Karpas-422 (cell line): ENCODE measurements around the gene SERTM1. TPM values are rescaled to one million over a fixed set of nuclear protein-coding genes. Genes with fewer than 3 reads are reported as not detected.

Experiments used
- DNase-seq: peaks from one replicate; pipeline ENCODE4 v3.0.0-alpha.2; 2015
- H2AFZ ChIP-seq: fragments of 200-600 bp; sonication (generic); 2 replicates; pipeline ENCODE4 v1.6.1; 2014; ENCODE audit warnings: antibody characterized with exemption, low read length, mixed read lengths
- H3K27ac ChIP-seq: fragments of 200-600 bp; sonication (generic); 2 replicates; pipeline ENCODE4 v1.5.1; 2014; ENCODE audit warnings: mild to moderate bottlenecking, low read length, moderate library complexity
- H3K27me3 ChIP-seq: fragments of 200-600 bp; sonication (generic); 2 replicates; pipeline ENCODE4 v1.6.1; 2014; ENCODE audit warnings: low read length, mixed read lengths
- H3K36me3 ChIP-seq: fragments of 200-600 bp; sonication (generic); 2 replicates; pipeline ENCODE4 v1.6.1; 2014; ENCODE audit warnings: low read length, mixed read lengths; ENCODE audit not compliant: insufficient read depth
- H3K4me1 ChIP-seq: fragments of 200-600 bp; sonication (generic); 2 replicates; pipeline ENCODE4 v1.6.1; 2014; ENCODE audit warnings: mild to moderate bottlenecking, low read length, mixed read lengths
- H3K4me2 ChIP-seq: fragments of 200-600 bp; sonication (generic); 2 replicates; pipeline ENCODE4 v1.6.1; 2014; ENCODE audit warnings: low read length, low read depth, mild to moderate bottlenecking; ENCODE audit not compliant: poor library complexity, severe bottlenecking
- H3K4me3 ChIP-seq: fragments of 200-600 bp; sonication (generic); 2 replicates; pipeline ENCODE4 v1.5.1; 2014; ENCODE audit warnings: mild to moderate bottlenecking, antibody characterized with exemption, low read length, mixed read lengths
- H3K79me2 ChIP-seq: fragments of 200-600 bp; sonication (generic); 2 replicates; pipeline ENCODE4 v1.6.1; 2014; ENCODE audit warnings: mild to moderate bottlenecking, low read length, mixed read lengths
- H3K9ac ChIP-seq: fragments of 200-600 bp; sonication (generic); 2 replicates; pipeline ENCODE4 v1.6.0; 2014; ENCODE audit warnings: low read length
- H3K9me2 ChIP-seq: fragments of 200-600 bp; sonication (generic), shearing (Covaris generic); replicated peaks from 2 replicates; pipeline ENCODE4 v1.6.0; 2014; ENCODE audit warnings: mild to moderate bottlenecking, low read length, moderate library complexity; ENCODE audit not compliant: insufficient read depth
- H3K9me3 ChIP-seq: fragments of 300-700, 200-600 bp; sonication (generic); 2 replicates; pipeline ENCODE4 v1.6.1; 2014; ENCODE audit warnings: low read length, mixed read lengths
- H4K20me1 ChIP-seq: fragments of 200-600 bp; sonication (generic); 2 replicates; pipeline ENCODE4 v1.6.1; 2014; ENCODE audit warnings: mild to moderate bottlenecking, antibody characterized with exemption, low read length, low read depth; ENCODE audit not compliant: insufficient read depth
- total RNA-seq: library from RNA; depleted of rRNA; stranded (reverse); fragments of >200 nt; shearing (Covaris generic); gene quantifications from 2 replicates; pipeline ENCODE4 v1.2.3, GENCODE V29; 2014; ENCODE audit warnings: low replicate concordance

SERTM1 gene
- total RNA-seq, 1 experiment from 2014 or later = not detected

DNA sequence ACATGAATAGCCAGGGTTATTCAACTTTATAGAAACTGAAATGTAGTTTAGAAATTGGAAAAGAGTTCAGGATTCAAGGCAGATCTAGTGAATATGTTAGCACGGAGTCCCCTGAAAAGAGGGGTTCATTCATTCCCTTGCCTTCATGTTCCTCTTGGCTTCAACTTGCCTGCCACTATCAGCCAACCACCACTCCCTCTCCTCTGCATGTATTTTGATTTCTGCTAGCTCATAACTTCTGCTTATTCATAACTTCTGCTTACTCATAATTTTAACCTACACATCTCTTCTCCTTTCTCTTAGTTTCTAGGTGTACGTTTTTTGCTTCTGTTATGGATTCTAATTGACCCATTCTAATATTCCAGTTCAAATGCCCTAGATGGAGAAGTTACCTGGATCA, 5.5 kb upstream of the SERTM1 start:
- DNase-seq = peak; percentile 25
- no peak overlapping the region for H3K4me3 ChIP-seq
- no peaks in the 10 kb centered on the region for H3K4me1 ChIP-seq
- H3K27me3 ChIP-seq = no peaks in the 10 kb centered on the region
- H3K4me2 ChIP-seq = no peak overlapping the region
- no peaks in the 10 kb centered on the region for H3K9me2 ChIP-seq
- no peak overlapping the region for H3K9ac ChIP-seq
- H3K9me3 ChIP-seq = no peaks in the 10 kb centered on the region
- H4K20me1 ChIP-seq = no peaks in the 10 kb centered on the region
- no peaks in the 10 kb centered on the region for H3K79me2 ChIP-seq
- no peak overlapping the region for H3K27ac ChIP-seq
- H2AFZ ChIP-seq = 0 out of 2 replicates have a peak overlapping the region, but pooled peaks have one; percentile 27
- H3K36me3 ChIP-seq = no peaks in the 10 kb centered on the region

- Histone ChIP-seq H3K27ac (no peak overlapping the region), H2AFZ (no peak overlapping the region), H3K4me2 (no peak overlapping the region), H3K4me1 (no peaks in the 10 kb centered on the region), H3K27me3 (no peaks in the 10 kb centered on the region), H3K36me3 (no peaks in the 10 kb centered on the region), H3K9me3 (no peaks in the 10 kb centered on the region), H3K9ac (no peak overlapping the region), H3K9me2 (no peaks in the 10 kb centered on the region), H3K79me2 (no peaks in the 10 kb centered on the region), H4K20me1 (no peaks in the 10 kb centered on the region), H3K4me3 (no peak overlapping the region)
- DNase-seq = no peak
These were observed 468 bp upstream of the SERTM1 start for GRCh38 chr13:36673352-36673751.

- H2AFZ ChIP-seq = no peak overlapping the region
- no peak overlapping the region for H3K27ac ChIP-seq
- no peak overlapping the region for H3K4me2 ChIP-seq
These were observed 755 bp downstream of the SERTM1 start for GRCh38 chr13:36674337-36675212.

GRCh38 chr13:36675213-36675536, 1.4 kb downstream of the SERTM1 start:
- H3K9me2 ChIP-seq = no peaks in the 10 kb centered on the region
- H3K4me3 ChIP-seq = no peak overlapping the region
- no peak for DNase-seq
- no peaks in the 10 kb centered on the region for H4K20me1 ChIP-seq
- H3K27me3 ChIP-seq = no peaks in the 10 kb centered on the region
- no peak overlapping the region for H2AFZ ChIP-seq
- no peaks in the 10 kb centered on the region for H3K9me3 ChIP-seq
- H3K4me1 ChIP-seq = no peaks in the 10 kb centered on the region
- no peak overlapping the region for H3K9ac ChIP-seq
- H3K36me3 ChIP-seq = no peaks in the 10 kb centered on the region
- no peaks in the 10 kb centered on the region for H3K79me2 ChIP-seq
- no peak overlapping the region for H3K27ac ChIP-seq
- no peak overlapping the region for H3K4me2 ChIP-seq

More at GRCh38 chr13:36674337-36675212, 755 bp downstream of the SERTM1 start:
- Histone ChIP-seq H3K4me1 (no peaks in the 10 kb centered on the region), H3K79me2 (no peaks in the 10 kb centered on the region), H3K4me3 (no peak overlapping the region), H3K27me3 (no peaks in the 10 kb centered on the region), H4K20me1 (no peaks in the 10 kb centered on the region), H3K9me3 (no peaks in the 10 kb centered on the region), H3K9ac (no peak overlapping the region), H3K9me2 (no peaks in the 10 kb centered on the region), H3K36me3 (no peaks in the 10 kb centered on the region)
- DNase-seq = peak; percentile 2

DNA sequence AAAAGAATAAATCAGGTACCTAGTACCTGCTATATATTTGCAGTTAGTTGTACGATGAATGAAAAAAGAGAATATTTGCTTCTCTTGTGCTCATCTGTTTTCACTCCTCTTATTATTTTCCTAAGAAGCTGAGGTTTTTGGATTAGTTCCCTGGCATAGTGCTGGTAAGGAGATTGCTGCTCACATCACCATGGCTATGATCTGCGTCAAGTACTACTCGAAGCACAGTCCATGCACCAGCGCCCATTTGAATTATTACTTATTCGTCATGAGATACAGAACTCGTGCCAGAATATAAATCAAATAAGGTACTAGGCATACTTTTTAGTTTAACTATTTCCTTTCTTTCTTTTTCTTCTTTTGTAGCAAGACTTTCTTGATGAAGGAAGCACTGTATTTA, 7.1 kb downstream of the SERTM1 start:
- Histone ChIP-seq H3K9me3 (no peaks in the 10 kb centered on the region), H3K36me3 (no peaks in the 10 kb centered on the region), H3K4me2 (no peak overlapping the region), H3K27ac (no peak overlapping the region), H3K79me2 (no peaks in the 10 kb centered on the region), H3K4me3 (no peak overlapping the region), H2AFZ (no peak overlapping the region), H3K9me2 (no peaks in the 10 kb centered on the region), H3K4me1 (no peaks in the 10 kb centered on the region), H3K27me3 (no peaks in the 10 kb centered on the region), H3K9ac (no peak overlapping the region), H4K20me1 (no peaks in the 10 kb centered on the region)
- DNase-seq = no peak

GRCh38 chr13:36681894-36682624, 8.2 kb downstream of the SERTM1 start:
- H3K9me3 ChIP-seq = no peaks in the 10 kb centered on the region
- no peaks in the 10 kb centered on the region for H3K9me2 ChIP-seq
- no peak overlapping the region for H3K27ac ChIP-seq
- H4K20me1 ChIP-seq = no peaks in the 10 kb centered on the region
- no peaks in the 10 kb centered on the region for H3K79me2 ChIP-seq
- H3K4me1 ChIP-seq = no peaks in the 10 kb centered on the region
- no peak overlapping the region for H3K4me3 ChIP-seq
- H2AFZ ChIP-seq = no peak overlapping the region
- H3K9ac ChIP-seq = no peak overlapping the region
- DNase-seq = no peak
- no peaks in the 10 kb centered on the region for H3K27me3 ChIP-seq
- no peak overlapping the region for H3K4me2 ChIP-seq
- no peaks in the 10 kb centered on the region for H3K36me3 ChIP-seq

GRCh38 chr13:36683701-36684100, 9.9 kb downstream of the SERTM1 start:
- H3K4me2 ChIP-seq = no peak overlapping the region
- H4K20me1 ChIP-seq = no peaks in the 10 kb centered on the region
- H3K79me2 ChIP-seq = no peaks in the 10 kb centered on the region
- no peaks in the 10 kb centered on the region for H3K27me3 ChIP-seq
- no peak for DNase-seq
- no peaks in the 10 kb centered on the region for H3K9me3 ChIP-seq
- no peaks in the 10 kb centered on the region for H3K4me1 ChIP-seq
- H3K9me2 ChIP-seq = no peaks in the 10 kb centered on the region
- H3K36me3 ChIP-seq = no peaks in the 10 kb centered on the region
- no peak overlapping the region for H3K9ac ChIP-seq
- no peak overlapping the region for H3K4me3 ChIP-seq
- H2AFZ ChIP-seq = no peak overlapping the region
- no peak overlapping the region for H3K27ac ChIP-seq

- Histone ChIP-seq H3K9me2 (no peaks in the 10 kb centered on the region), H4K20me1 (no peaks in the 10 kb centered on the region), H3K4me2 (no peak overlapping the region), H3K27me3 (no peaks in the 10 kb centered on the region), H3K4me3 (no peak overlapping the region), H3K27ac (no peak overlapping the region), H3K4me1 (no peaks in the 10 kb centered on the region), H2AFZ (no peak overlapping the region), H3K36me3 (no peaks in the 10 kb centered on the region), H3K79me2 (no peaks in the 10 kb centered on the region), H3K9ac (no peak overlapping the region), H3K9me3 (no peaks in the 10 kb centered on the region)
- DNase-seq = no peak
These were observed 12.1 kb downstream of the SERTM1 start for GRCh38 chr13:36685927-36686326.
